Measurements from ENCODE around the gene GFM1. TPM values are rescaled to one million over a fixed set of nuclear protein-coding genes. Genes with fewer than 3 reads are reported as not detected.

The GFM1 gene
- total RNA-seq, 4 donors from 2014 or later = 30.8 to 42.7 (median 36.6) TPM

GRCh38 chr3:158652463-158652862 is 8.1 kb downstream of the GFM1 start:
- 83 to 90% methylated on average over 3 of the region's 3 CpGs for WGBS, 2 donors
- no peak for DNase-seq (ENCODE audit: low spot score in 2 of 2)
- no peak overlapping the region for H3K4me3 ChIP-seq (ENCODE audit: low read depth, poor library complexity, severe bottlenecking)
- TF ChIP-seq POLR2A (IDR thresholded peaks at IDR 0.05) (no peak), CTCF (IDR thresholded peaks at IDR 0.05) (no peak)
- intact Hi-C loops (cut with DNase I; ENCODE audit: low total_unique reads) = no loop called here

- DNase-seq (ENCODE audit: low spot score in 2 of 2) = no peak
- TF ChIP-seq POLR2A (IDR thresholded peaks at IDR 0.05) (no peak), CTCF (IDR thresholded peaks at IDR 0.05) (no peak)
- H3K4me3 ChIP-seq (ENCODE audit: low read depth, poor library complexity, severe bottlenecking) = no peak overlapping the region
- intact Hi-C loops (cut with DNase I; ENCODE audit: low total_unique reads) = no loop called here
- WGBS, 2 donors = 91 to 92% methylated on average over 7 of the region's 7 CpGs
Observed at GRCh38 chr3:158658889-158659288, 14.6 kb downstream of the GFM1 start.

GRCh38 chr3:158659454-158660237 is 15.3 kb downstream of the GFM1 start:
- TF ChIP-seq CTCF (IDR thresholded peaks at IDR 0.05) (no peak), POLR2A (IDR thresholded peaks at IDR 0.05) (no peak)
- H3K4me3 ChIP-seq (ENCODE audit: low read depth, poor library complexity, severe bottlenecking) = no peak overlapping the region
- WGBS, 2 donors = 54 to 55% methylated on average over 7 of the region's 7 CpGs
- peak in 1 of 2 donors; percentile 56 for DNase-seq (ENCODE audit: low spot score in 2 of 2)
- intact Hi-C loops (cut with DNase I; ENCODE audit: low total_unique reads) = no loop called here

GRCh38 chr3:158660711-158661110 is 16.4 kb downstream of the GFM1 start:
- H3K4me3 ChIP-seq (ENCODE audit: low read depth, poor library complexity, severe bottlenecking) = no peak overlapping the region
- TF ChIP-seq CTCF (IDR thresholded peaks at IDR 0.05) (no peak), POLR2A (IDR thresholded peaks at IDR 0.05) (no peak)
- no peak for DNase-seq (ENCODE audit: low spot score in 2 of 2)
- 86 to 92% methylated on average over 4 of the region's 4 CpGs for WGBS, 2 donors
- intact Hi-C loops (cut with DNase I; ENCODE audit: low total_unique reads) = no loop called here

GRCh38 chr3:158663246-158663645 is 18.9 kb downstream of the GFM1 start:
- TF ChIP-seq POLR2A (IDR thresholded peaks at IDR 0.05) (no peak), CTCF (IDR thresholded peaks at IDR 0.05) (no peak)
- no peak overlapping the region for H3K4me3 ChIP-seq (ENCODE audit: low read depth, poor library complexity, severe bottlenecking)
- WGBS, 2 donors = 87 to 89% methylated on average over 1 of the region's 1 CpG
- no peak for DNase-seq (ENCODE audit: low spot score in 2 of 2)
- intact Hi-C loops (cut with DNase I; ENCODE audit: low total_unique reads) = no loop called here

- intact Hi-C loops (cut with DNase I; ENCODE audit: low total_unique reads) = no loop called here
- no peak for DNase-seq (ENCODE audit: low spot score in 2 of 2)
- WGBS, 2 donors = 95 to 97% methylated on average over 1 of the region's 1 CpG
- TF ChIP-seq CTCF (IDR thresholded peaks at IDR 0.05) (no peak), POLR2A (IDR thresholded peaks at IDR 0.05) (no peak)
- no peak overlapping the region for H3K4me3 ChIP-seq (ENCODE audit: low read depth, poor library complexity, severe bottlenecking)
Observed at GRCh38 chr3:158663832-158664231, 19.5 kb downstream of the GFM1 start.
